HTERT RPE-1 (cell line): Measurements from ENCODE around the gene DLG2.
"Not testable (repeated sequence)": the region's sequence is repeated elsewhere in the genome, so short reads cannot be mapped to it uniquely, and the experiment has no call there.

ENCODE experiments used
- in situ Hi-C: fragments of 300-500 bp; cut with MboI; formaldehyde crosslinking; loops from 4 replicates; pipeline ENCODE4 v1.14.3; 2020; ENCODE audit warnings: low sequenced_read_pairs

DLG2 gene

GRCh38 chr11:84800755-84801346 lies 826.3 kb downstream of the DLG2 start:
- in situ Hi-C loops = no loop called here

DNA sequence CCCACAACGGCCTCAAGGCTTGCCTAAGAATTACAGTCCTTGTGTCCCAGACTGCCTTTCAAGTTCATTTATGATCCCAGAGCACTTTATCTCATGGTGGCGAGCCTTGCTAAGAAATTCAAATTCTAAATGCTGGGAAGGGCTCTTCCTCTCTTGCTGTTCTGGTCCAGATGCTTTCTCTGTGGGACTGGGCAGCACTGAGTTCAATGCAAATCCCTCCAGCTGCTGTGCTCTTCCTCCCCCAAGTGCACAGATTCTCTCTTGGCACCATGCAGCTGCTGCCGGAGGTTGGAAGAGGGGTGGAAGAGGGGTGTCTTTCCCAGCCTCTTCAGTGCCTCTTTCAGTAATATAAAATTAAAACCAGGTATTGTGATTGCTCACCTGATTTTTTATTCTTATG lies 828.0 kb downstream of the DLG2 start:
- in situ Hi-C loops = no loop called here

- in situ Hi-C loops = no loop called here
Observed at GRCh38 chr11:84795698-84796097, 831.4 kb downstream of the DLG2 start.

DNA sequence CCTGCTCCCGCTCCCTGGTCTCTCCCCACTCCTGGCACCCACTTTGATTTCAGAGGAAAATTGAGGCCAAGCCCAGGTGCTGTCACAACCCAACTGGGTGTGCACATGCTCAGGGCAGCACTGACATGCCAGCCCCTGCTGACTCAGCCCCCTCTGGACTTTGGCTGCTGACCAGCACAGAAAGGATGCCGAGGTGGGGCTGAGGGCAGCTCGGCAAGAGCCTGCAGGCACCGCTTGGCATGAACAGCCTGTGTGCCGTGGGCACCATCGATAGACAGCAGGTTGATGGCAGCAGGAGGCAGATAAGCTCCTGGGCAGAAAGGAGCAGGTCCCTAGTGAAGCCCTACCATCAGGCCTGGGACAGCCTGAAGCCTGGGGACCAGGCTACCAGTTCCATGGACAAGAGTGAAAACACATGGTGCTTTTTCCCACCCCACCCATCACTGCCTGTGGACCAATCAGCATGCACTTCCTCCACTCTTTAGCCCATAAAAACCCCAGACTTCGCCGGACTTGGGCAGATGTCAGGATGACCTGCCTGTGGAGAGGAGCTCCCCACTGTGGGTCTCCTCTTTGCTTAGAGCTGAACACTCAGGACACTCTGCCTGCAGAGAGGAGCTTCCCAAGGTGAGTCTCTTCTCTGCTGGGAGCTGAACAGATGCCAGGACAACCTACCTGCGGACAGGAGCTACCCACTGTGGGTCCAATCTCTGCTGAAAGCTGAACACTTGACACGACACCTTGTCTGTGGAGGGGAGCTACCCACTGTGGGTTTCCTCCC lies 832.3 kb downstream of the DLG2 start:
- in situ Hi-C loops = no loop called here

GRCh38 chr11:84793318-84793717 lies 833.8 kb downstream of the DLG2 start:
- in situ Hi-C loops = no loop called here

GRCh38 chr11:84790849-84791427 lies 836.2 kb downstream of the DLG2 start:
- in situ Hi-C loops = no loop called here

DNA sequence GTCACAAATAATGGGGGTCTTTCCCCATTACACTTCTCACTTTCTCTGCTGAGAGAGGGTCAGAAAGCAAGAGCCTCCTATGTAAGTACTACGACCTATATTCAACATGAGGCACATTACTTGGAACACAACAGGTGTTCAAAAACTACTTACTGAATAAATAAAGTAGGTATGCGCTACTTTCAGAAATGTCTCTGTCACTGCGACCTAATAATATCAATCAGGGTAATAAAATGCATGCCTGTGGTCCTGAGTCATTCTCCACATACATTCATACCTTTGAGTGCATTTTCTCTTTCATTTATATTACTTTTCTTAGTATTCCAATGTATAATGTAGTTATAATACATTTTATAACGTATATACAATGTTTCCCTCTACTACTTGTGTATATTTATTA lies 838.9 kb downstream of the DLG2 start:
- in situ Hi-C loops = no loop called here

GRCh38 chr11:84784158-84784557 lies 843.0 kb downstream of the DLG2 start:
- in situ Hi-C loops = not testable (repeated sequence)

GRCh38 chr11:84780689-84781293 lies 846.4 kb downstream of the DLG2 start:
- in situ Hi-C loops = no loop called here

DNA sequence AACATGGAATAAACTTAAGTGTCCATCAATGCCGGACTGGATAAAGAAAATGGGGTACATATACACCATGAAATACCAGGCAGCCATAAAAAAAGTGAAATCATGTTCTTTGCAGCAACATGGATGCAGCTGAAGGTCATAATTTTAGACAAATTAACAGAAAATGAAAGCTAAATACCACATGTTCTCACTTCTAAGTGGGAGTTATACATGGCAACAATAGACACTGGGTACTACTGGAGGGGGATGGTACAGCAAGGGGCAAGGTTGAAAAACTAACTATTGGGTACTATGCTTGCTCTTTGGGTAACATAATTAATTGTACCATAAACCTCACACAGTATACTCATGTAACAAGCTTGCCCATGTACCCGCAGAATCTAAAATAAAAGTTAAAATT lies 851.6 kb downstream of the DLG2 start:
- in situ Hi-C loops = no loop called here

GRCh38 chr11:84763931-84764330 lies 863.2 kb downstream of the DLG2 start:
- in situ Hi-C loops = no loop called here

GRCh38 chr11:84757711-84758110 lies 869.4 kb downstream of the DLG2 start:
- in situ Hi-C loops = no loop called here

DNA sequence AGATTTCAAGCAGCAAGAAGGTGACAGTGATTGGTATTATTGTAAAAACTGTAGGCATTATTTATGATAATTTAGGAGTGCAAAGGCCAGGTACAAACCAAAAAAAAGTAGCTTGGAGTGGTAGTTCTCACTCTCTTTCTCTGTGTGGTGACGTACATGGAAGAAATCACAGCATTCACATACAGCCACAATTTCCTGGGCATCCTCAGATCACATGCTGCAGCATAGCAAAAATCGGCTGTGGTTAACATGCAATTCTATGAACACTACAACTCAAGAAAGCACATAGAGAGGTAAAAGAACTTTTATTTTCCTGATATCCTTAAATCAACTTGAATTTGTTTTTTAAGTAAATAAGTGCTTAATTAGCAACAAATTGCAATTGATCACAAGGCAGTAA lies 875.8 kb downstream of the DLG2 start:
- in situ Hi-C loops = no loop called here

DNA sequence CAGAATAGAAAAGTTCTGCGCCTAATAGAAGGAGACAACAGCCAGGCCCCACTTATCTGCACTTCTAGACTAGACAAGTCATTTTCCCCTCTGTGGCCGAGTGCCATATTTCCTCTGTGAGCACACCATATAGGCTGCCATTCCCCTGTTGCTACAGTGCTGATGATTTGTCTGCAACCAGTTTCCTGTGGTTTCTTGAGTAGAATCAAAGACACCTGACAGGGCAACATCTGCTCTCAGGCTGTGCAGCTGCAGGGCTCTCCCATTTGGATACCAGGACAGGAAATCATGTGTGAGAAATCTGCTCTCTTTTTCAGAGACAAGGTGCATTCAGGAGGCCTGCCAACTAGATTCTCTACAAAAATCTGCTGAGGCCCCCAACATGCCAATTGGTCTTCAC lies 879.3 kb downstream of the DLG2 start:
- in situ Hi-C loops = no loop called here

DNA sequence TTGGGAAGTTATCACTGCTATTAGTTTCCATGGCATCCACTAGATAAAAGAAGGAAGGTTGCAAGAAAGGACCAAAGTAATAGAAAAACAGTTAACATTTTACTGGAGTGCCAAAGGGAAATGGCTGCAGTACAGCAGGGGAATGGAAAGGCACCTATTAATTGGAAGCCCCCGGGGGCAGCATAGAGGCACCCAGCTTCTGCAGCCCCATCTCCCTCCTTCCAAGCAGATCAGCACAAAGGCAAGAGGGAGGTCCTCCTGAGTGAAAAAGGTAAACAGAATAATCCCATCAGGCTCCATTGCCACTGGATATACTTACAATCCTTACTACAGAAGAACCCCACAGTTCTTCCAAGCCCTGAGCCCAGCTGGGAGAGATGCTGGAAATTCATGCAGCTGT lies 887.1 kb downstream of the DLG2 start:
- in situ Hi-C loops = no loop called here

- in situ Hi-C loops = no loop called here
Observed at GRCh38 chr11:84724256-84724655, 902.9 kb downstream of the DLG2 start.

DNA sequence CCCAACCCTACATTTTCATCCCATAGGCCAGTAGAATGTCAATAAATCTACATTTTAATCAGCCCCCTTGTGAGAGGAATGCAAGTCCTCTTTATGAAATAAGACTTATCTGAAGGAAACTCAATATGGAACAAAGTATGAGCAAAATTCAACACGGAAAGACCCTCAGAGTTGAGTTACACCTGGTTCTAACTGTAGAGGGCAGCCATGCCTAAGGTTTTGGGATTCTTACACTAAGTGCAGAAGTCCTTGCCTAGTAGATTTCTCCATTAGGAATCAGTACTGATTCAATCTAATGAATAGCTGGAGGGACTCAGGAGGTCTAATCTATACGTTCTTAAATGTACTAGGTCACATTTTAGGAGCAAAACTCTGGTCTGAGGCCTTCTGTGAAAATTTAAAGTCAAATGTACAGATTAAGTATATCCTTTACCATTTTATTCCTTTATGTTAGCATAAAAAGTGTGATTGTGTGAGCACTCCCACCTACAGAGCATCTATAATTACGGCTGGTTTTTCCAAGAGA lies 904.5 kb downstream of the DLG2 start:
- in situ Hi-C loops = no loop called here

DNA sequence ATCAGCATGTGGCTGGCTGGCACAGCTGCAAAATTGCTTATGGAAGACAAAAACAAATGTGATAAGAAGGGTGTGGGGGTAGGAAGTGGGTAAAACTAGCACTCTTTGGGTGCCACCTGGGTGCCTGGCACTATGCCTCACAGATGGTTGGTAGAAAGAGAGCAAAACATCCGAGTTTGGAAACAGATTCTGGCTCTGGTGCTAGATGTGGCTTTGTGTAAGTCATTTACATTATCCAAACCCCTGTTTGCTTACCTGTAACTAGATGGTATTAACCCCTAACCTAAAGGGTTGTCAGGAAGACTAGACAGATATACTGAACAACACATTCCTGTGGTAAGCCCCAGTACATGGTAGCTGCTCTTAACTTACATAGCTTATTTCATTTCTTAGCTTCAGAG lies 905.6 kb downstream of the DLG2 start:
- in situ Hi-C loops = no loop called here

- in situ Hi-C loops = no loop called here
Observed at GRCh38 chr11:84720706-84721402, 906.3 kb downstream of the DLG2 start.

DNA sequence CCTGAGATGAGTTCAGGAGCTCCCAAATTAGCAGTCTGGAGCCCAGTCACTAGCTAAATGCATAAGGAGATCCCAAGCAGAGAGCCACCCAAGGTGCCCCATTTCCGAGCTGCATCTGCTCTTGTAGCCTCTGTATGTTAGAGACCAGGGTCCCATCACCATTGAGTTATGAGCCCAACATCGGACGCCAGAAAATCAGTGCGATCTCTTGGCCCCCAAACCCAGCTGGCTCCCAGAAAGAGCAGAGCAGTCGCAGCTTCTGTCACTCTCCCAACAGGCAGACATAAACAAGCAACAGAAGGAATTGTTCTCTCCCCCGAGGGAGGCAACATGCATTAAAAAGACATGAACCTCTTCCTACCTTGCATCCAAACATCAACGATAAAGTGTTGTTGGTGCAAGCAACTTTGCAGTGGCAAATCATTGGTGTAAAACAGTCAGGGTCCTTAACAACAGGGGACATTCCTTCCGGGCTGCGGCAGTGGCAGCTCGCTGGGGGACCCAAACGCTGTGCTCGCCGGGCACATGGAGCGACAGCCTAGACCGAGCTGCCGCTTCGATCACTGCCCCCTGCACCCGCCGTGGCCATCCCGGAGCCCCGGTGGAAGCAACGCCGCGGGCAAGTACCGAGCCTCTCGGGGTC lies 907.1 kb downstream of the DLG2 start:
- in situ Hi-C loops = no loop called here

GRCh38 chr11:84714316-84714780 lies 912.8 kb downstream of the DLG2 start:
- in situ Hi-C loops = no loop called here
